H1 (cell line): Measurements from ENCODE around the gene CEP128. TPM values are rescaled to one million over a fixed set of nuclear protein-coding genes. Genes with fewer than 3 reads are reported as not detected.

Source experiments
- CTCF ChIA-PET: fragments of 300-600 bp; sonication (Branson Sonifier 250); formaldehyde crosslinking; loops from one replicate; lab custom pipeline; 2021; ENCODE audit not compliant: partially characterized antibody; lab: Charles Lee
- POLR2A ChIA-PET: fragments of 300-600 bp; sonication (Branson Sonifier 250); formaldehyde crosslinking; loops from one replicate; lab custom pipeline; 2021; ENCODE audit warnings: inconsistent platforms; ENCODE audit not compliant: partially characterized antibody; lab: Charles Lee
- DNase-seq, 2 experiments: peaks; one replicate each; pipeline versions ENCODE4 v3.0.0 to v3.0.0-alpha.2; 2010 to 2022; ENCODE audit warnings: low spot score in 2 of 2, low read depth in 1 of 2, mixed read lengths in 1 of 2
- FAIRE-seq: peaks from 2 replicates; lab custom pipeline; 2011; peaks lifted over from hg19 to GRCh38; lab: Jason Lieb, UNC
- H2AFZ ChIP-seq: 2 replicates; pipeline ENCODE4 v1.8.1; 2012; ENCODE audit warnings: low read length, inconsistent platforms
- H2AK5ac ChIP-seq: 2 replicates; pipeline ENCODE4 v1.6.1; 2013; ENCODE audit warnings: low read depth, low read length
- H2BK120ac ChIP-seq: replicated peaks from 2 replicates; pipeline ENCODE3; 2013; ENCODE audit warnings: low read depth, low read length, inconsistent platforms
- H2BK12ac ChIP-seq: 2 replicates; pipeline ENCODE4 v1.6.1; 2013; ENCODE audit warnings: low read depth, low read length
- H2BK15ac ChIP-seq: 2 replicates; pipeline ENCODE4 v1.6.1; 2013; ENCODE audit warnings: low read length
- H2BK20ac ChIP-seq: 2 replicates; pipeline ENCODE4 v1.6.1; 2013; ENCODE audit warnings: low read length
- H2BK5ac ChIP-seq: 2 replicates; pipeline ENCODE4 v1.6.1; 2013; ENCODE audit warnings: low read depth, low read length
- H3K14ac ChIP-seq: 2 replicates; pipeline ENCODE4 v1.6.1; 2013; ENCODE audit warnings: inconsistent platforms; ENCODE audit not compliant: insufficient read length
- H3K18ac ChIP-seq: 2 replicates; pipeline ENCODE4 v1.6.1; 2013; ENCODE audit warnings: low read length; ENCODE audit errors: extremely low read depth
- H3K23ac ChIP-seq: 2 replicates; pipeline ENCODE4 v1.6.1; 2013; ENCODE audit warnings: inconsistent platforms; ENCODE audit not compliant: insufficient read length
- H3K23me2 ChIP-seq: 2 replicates; pipeline ENCODE4 v1.6.1; 2013; ENCODE audit warnings: low read depth, low read length
- H3K27ac ChIP-seq: 2 replicates; pipeline ENCODE4 v1.6.1; 2011; ENCODE audit warnings: low read depth, low read length, inconsistent platforms
- H3K27me3 ChIP-seq, 4 experiments: replicated peaks in 1 of 4; 1 replicate in 1 of 4; 2 replicates in 3 of 4; pipeline versions ENCODE4 v1.6.1 to v1.8.1; 2011 to 2013; ENCODE audit warnings: low read length in 3 of 4, mild to moderate bottlenecking in 3 of 4, inconsistent platforms in 2 of 4, mixed read lengths in 2 of 4, moderate library complexity in 1 of 4; ENCODE audit not compliant: control insufficient read depth in 3 of 4, insufficient read depth in 3 of 4; ENCODE audit errors: extremely low read depth in 1 of 4
- H3K36me3 ChIP-seq, 4 experiments: 2 replicates each; pipeline versions ENCODE4 v1.6.1 to v1.8.1; 2011 to 2013; ENCODE audit warnings: mild to moderate bottlenecking in 4 of 4, low read length in 3 of 4, moderate library complexity in 2 of 4, control low read depth in 1 of 4, inconsistent platforms in 1 of 4; ENCODE audit not compliant: insufficient read depth in 4 of 4, control insufficient read depth in 2 of 4
- H3K4ac ChIP-seq: replicated peaks from 2 replicates; pipeline ENCODE3; 2013; ENCODE audit warnings: low read length, low read depth, mixed read lengths, inconsistent platforms; ENCODE audit not compliant: insufficient read length
- H3K4me1 ChIP-seq, 4 experiments: replicated peaks in 1 of 4; 1 replicate in 1 of 4; 2 replicates in 3 of 4; pipeline versions ENCODE4 v1.6.1 to v1.8.1; 2011 to 2013; ENCODE audit warnings: low read length in 3 of 4, inconsistent platforms in 2 of 4, mixed read lengths in 1 of 4; ENCODE audit not compliant: insufficient read depth in 4 of 4, control insufficient read depth in 3 of 4
- H3K4me2 ChIP-seq, 2 experiments: 2 replicates each; pipeline versions ENCODE4 v1.6.1 to v1.8.1; 2011 to 2013; ENCODE audit warnings: low read depth in 2 of 2, low read length in 2 of 2, control low read depth in 1 of 2, inconsistent platforms in 1 of 2, mild to moderate bottlenecking in 1 of 2; ENCODE audit not compliant: insufficient read depth in 1 of 2
- H3K4me3 ChIP-seq, 4 experiments: fragments of 200-600, 300-600 bp in 1 of 4; sonication (generic), shearing (Covaris generic), sonication (Bioruptor Twin) in 1 of 4; 2 replicates each; pipeline versions ENCODE4 v1.5.1 to v1.8.1; 2011 to 2016; ENCODE audit warnings: low read length in 4 of 4, low read depth in 3 of 4, control low read depth in 2 of 4, inconsistent platforms in 2 of 4, mild to moderate bottlenecking in 2 of 4, mixed read lengths in 1 of 4, moderate library complexity in 1 of 4; ENCODE audit not compliant: insufficient read depth in 2 of 4; ENCODE audit errors: extremely low read depth in 1 of 4
- H3K56ac ChIP-seq: replicated peaks from 2 replicates; pipeline ENCODE3; 2013; ENCODE audit warnings: low read depth, mild to moderate bottlenecking, mixed read lengths, low read length, inconsistent platforms; ENCODE audit not compliant: insufficient read length
- H3K79me1 ChIP-seq: 2 replicates; pipeline ENCODE4 v1.6.1; 2013; ENCODE audit warnings: low read depth, low read length, control low read depth
- H3K79me2 ChIP-seq, 2 experiments: 2 replicates each; pipeline versions ENCODE4 v1.6.1 to v1.8.1; 2012 to 2013; ENCODE audit warnings: low read length in 2 of 2, mild to moderate bottlenecking in 2 of 2, inconsistent platforms in 1 of 2; ENCODE audit not compliant: insufficient read depth in 2 of 2, control insufficient read depth in 1 of 2
- H3K9ac ChIP-seq, 4 experiments: replicated peaks in 1 of 4; 1 replicate in 1 of 4; 2 replicates in 3 of 4; pipeline versions ENCODE4 v1.6.1 to v1.8.1; 2011 to 2013; ENCODE audit warnings: low read depth in 3 of 4, low read length in 3 of 4, control low read depth in 2 of 4, mild to moderate bottlenecking in 2 of 4, moderate library complexity in 2 of 4, inconsistent platforms in 1 of 4; ENCODE audit errors: extremely low read depth in 1 of 4
- H3K9me3 ChIP-seq, 2 experiments: 2 replicates each; pipeline versions ENCODE4 v1.6.1 to v1.8.1; 2012 to 2013; ENCODE audit warnings: mild to moderate bottlenecking in 2 of 2, moderate library complexity in 2 of 2, control low read depth in 1 of 2, inconsistent platforms in 1 of 2, low read depth in 1 of 2, low read length in 1 of 2, mixed read lengths in 1 of 2; ENCODE audit not compliant: insufficient read depth in 2 of 2
- H4K20me1 ChIP-seq, 2 experiments: replicated peaks in 1 of 2; 2 replicates each; pipeline versions ENCODE3 to v1.8.1; 2011 to 2013; ENCODE audit warnings: inconsistent platforms in 2 of 2, low read length in 2 of 2, mild to moderate bottlenecking in 1 of 2; ENCODE audit not compliant: insufficient read depth in 2 of 2, control insufficient read depth in 1 of 2
- H4K5ac ChIP-seq: 2 replicates; pipeline ENCODE4 v1.6.1; 2013; ENCODE audit warnings: low read length, low read depth, mixed read lengths, inconsistent platforms; ENCODE audit not compliant: insufficient read length
- H4K8ac ChIP-seq: 2 replicates; pipeline ENCODE4 v1.8.0; 2013; ENCODE audit warnings: mild to moderate bottlenecking, moderate library complexity, low read length, inconsistent platforms; ENCODE audit not compliant: insufficient read depth; ENCODE audit errors: extremely low read depth
- H4K91ac ChIP-seq: replicated peaks from 2 replicates; pipeline ENCODE3; 2013; ENCODE audit warnings: low read length, mixed read lengths, inconsistent platforms; ENCODE audit not compliant: insufficient read length
- ATF3 ChIP-seq: IDR thresholded peaks from 2 replicates; pipeline ENCODE4 v1.6.1; 2011; ENCODE audit warnings: low read depth, mild to moderate bottlenecking, low read length; ENCODE audit not compliant: insufficient read depth
- CBX8 ChIP-seq: fragments of 300-800, 300-1000 bp; sonication (generic); IDR thresholded peaks from 2 replicates; pipeline ENCODE4 v1.7.1; 2016; ENCODE audit warnings: low read depth, low read length, borderline replicate concordance
- E2F6 ChIP-seq: IDR thresholded peaks from 2 replicates; pipeline ENCODE4 v1.6.1; 2012; ENCODE audit warnings: inconsistent platforms
- JUND ChIP-seq: IDR thresholded peaks from 2 replicates; pipeline ENCODE4 v1.6.1; 2011; ENCODE audit warnings: mild to moderate bottlenecking, improper control_type of control experiment, low read length
- RNF2 ChIP-seq: fragments of 200-900, 300-1000 bp; sonication (generic); IDR thresholded peaks from 2 replicates; pipeline ENCODE4 v1.7.1; 2016; ENCODE audit warnings: borderline replicate concordance, low read depth, mild to moderate bottlenecking, antibody characterized with exemption, low read length; ENCODE audit not compliant: poor library complexity, severe bottlenecking; ENCODE audit errors: missing control alignments
- WGBS, 2 experiments: shearing (Covaris generic) in 1 of 2; methylation state at CpG; one replicate each; pipeline versions ENCODE4 v1.1.6 to v1.1.7; 2013 to 2015; ENCODE audit warnings: low lambda C conversion rate in 2 of 2, mixed read lengths in 2 of 2, inconsistent platforms in 1 of 2, low coverage in 1 of 2, missing lambda C conversion rate in 1 of 2; ENCODE audit not compliant: insufficient replicate concordance in 2 of 2, insufficient coverage in 1 of 2, insufficient read length in 1 of 2; ENCODE audit errors: extremely low coverage in 1 of 2, missing lambda C conversion rate in 1 of 2; 5-methylcytosine and 5-hydroxymethylcytosine counted together
- polyA plus RNA-seq, 7 experiments: library from polyadenylated mRNA; depleted of rRNA in 3 of 7; stranded (reverse) in 5 of 7; unstranded in 2 of 7; fragments of >200 nt in 5 of 7; fragments of 200-250 nt in 2 of 7; gene quantifications; 1 replicate in 5 of 7; 2 replicates in 1 of 7; 4 replicates in 1 of 7; pipeline versions ENCODE4 v1.2.1 to v1.2.3, GENCODE V29; 2011 to 2013; ENCODE audit warnings: missing spikeins in 2 of 7, mixed read lengths in 2 of 7
- total RNA-seq: library from RNA; stranded (reverse); fragmentation: NEBNext Ultra II Directional; extraction: Animal tissue kit (Norgen Biotek cat#: 25700); gene quantifications from 2 replicates; pipeline ENCODE4 v1.2.1, GENCODE V29; 2021

Gene CEP128
- total and polyA plus RNA-seq, 2 of the 8 experiments (the other 6 are each of a cell fraction or from before 2014, with no cell fraction given): 1.9 to 17.0 TPM

- H3K79me1 ChIP-seq: no peaks in the 10 kb centered on the region
- H3K27ac ChIP-seq: no peak overlapping the region
- TF ChIP-seq E2F6 (no peak), CBX8 (no peak), ATF3 (no peak), RNF2 (no peak), JUND (no peak)
- TF ChIP-seq, all 59 proteins: peak for 0
- H2BK120ac ChIP-seq: no peak overlapping the region
- no peak overlapping the region for H3K23ac ChIP-seq
- H4K5ac ChIP-seq: no peak overlapping the region
- H3K4me3 ChIP-seq: no peak overlapping the region
- H2AK5ac ChIP-seq: no peak overlapping the region
- DNase-seq (no peak), FAIRE-seq (no peak)
- no peaks in the 10 kb centered on the region for H3K23me2 ChIP-seq
- no peak overlapping the region for H2BK12ac ChIP-seq
- H4K91ac ChIP-seq: no peak overlapping the region
- no peak overlapping the region for H3K9ac ChIP-seq
- no peaks in the 10 kb centered on the region for H3K9me3 ChIP-seq
- H3K14ac ChIP-seq: no peak overlapping the region
- H3K79me2 ChIP-seq: no peaks in the 10 kb centered on the region
- no peak overlapping the region for H3K4ac ChIP-seq
- CTCF ChIA-PET: interaction anchor here (1.4 kb wide), 1 partner anchor 21 kb away, joined by 4 read pairs; no protein-coding TSS in a partner anchor
- H4K20me1 ChIP-seq: no peaks in the 10 kb centered on the region
- WGBS, 2 experiments: 94% methylated on average over 1 of the region's 1 CpG; no CpG with 5 or more reads in 1 of the 2 experiments
- H2BK5ac ChIP-seq: no peak overlapping the region
- no peak overlapping the region for H3K56ac ChIP-seq
- no peaks in the 10 kb centered on the region for H3K36me3 ChIP-seq
- H3K27me3 ChIP-seq: no peaks in the 10 kb centered on the region
- H2AFZ ChIP-seq: no peak overlapping the region
- H3K18ac ChIP-seq: no peak overlapping the region
- no peak overlapping the region for H2BK15ac ChIP-seq
- H3K4me2 ChIP-seq: no peak overlapping the region
- H4K8ac ChIP-seq: no peak overlapping the region
- 0 out of 7 replicates have a peak, but pooled peaks cover 0 to 2% (median 0%) of the 10 kb centered on the region in 4 experiments for H3K4me1 ChIP-seq
- POLR2A ChIA-PET: no interaction called here
- H2BK20ac ChIP-seq: no peak overlapping the region
Observed at GRCh38 chr14:80906336-80906735, 35.2 kb downstream of the CEP128 start.
